OCI-M2 (cell line): Measurements from ENCODE around the gene RBM23.
A peak's percentile ranks its signal among the peaks of the same experiment; 100 is the strongest.
"Not testable (repeated sequence)": the region's sequence is repeated elsewhere in the genome, so short reads cannot be mapped to it uniquely, and the experiment has no call there.

ENCODE experiments used
- DNase-seq: peaks from one replicate; lab custom pipeline; 2025; ENCODE audit not compliant: unreplicated experiment; lab: John Stamatoyannopoulos, UW

The RBM23 gene

DNA sequence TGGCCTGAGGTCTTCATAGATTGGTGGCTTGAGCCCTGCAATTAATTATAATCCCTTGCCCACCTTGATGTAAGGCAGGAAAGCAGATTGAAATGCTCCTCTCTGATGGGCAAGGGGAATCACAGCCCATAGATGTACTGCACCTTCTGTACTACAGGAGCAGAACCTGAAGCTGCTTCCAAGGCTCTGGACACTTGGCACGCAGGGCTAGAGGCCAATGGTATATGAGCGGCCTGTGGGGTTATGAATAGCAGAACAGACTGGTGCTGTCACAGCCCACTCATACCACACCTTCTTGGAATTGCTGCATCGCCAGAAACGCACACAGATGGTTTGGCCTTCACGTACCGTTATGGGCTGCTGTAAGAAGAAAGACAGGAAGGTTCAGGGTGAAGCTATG, 1.7 kb upstream of the RBM23 start:
- no peak for DNase-seq

- DNase-seq, result no peak
Measured at GRCh38 chr14:22919601-22919921, 612 bp upstream of the RBM23 start.

- DNase-seq, result no peak
Measured at GRCh38 chr14:22915886-22916521, 2.9 kb downstream of the RBM23 start.

DNA sequence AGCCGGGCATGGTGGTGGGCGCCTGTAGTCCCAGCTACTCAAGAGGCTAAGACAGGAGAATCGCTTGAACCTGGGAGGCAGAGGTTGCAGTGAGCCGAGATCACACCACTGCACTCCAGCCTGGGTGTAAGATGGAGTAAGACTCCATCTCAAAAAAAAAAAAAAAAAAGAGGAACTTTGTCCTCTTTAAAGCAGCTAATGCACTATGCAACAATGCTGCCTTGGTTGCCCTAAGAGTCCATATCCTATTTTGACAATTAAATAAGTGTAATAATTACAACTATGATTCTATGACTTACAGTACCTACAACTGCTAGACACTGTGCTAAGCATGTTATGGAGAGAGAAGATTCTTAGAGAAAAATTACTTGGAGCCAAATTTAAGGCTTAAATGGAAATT, 4.1 kb downstream of the RBM23 start:
- not testable (repeated sequence) for DNase-seq

DNA sequence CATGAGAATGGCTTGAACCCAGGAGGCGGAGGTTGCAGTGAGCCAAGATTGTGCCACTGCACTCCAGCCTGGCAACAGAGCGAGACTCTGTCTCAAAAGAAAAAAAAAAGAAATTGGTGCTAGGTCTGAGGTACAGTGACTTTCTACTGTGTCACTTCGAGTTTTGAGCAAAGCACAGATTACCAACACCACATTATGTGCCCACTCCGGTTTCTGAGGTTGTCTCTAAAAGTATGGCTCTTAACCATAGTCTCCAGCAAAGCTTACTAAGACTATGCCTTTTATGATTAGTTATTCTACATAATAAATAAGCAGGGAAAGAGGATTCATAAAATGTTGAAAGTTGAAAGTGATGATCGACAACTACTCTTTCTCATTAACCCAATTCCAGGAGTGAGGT, 8.0 kb downstream of the RBM23 start:
- no peak for DNase-seq

DNA sequence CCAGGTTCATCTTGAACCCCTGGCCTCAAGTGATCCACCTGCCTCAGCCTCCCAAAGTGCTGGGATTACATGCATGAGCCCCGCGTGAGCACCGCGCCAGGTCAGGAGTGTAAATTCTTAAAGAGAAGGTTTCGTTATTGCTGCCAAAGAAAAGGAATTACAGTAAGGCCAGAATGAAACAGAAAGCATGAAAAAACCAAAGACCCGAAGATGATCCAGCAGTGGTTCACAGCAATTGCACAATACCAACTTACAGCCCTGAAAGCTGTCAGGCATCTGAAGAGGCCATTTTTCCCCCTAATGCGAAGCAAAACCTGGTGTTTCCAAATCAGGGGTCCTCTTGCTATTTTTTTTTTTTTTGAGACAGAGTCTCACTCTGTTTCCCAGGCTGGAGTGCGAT, 10.3 kb downstream of the RBM23 start:
- DNase-seq, result no peak

GRCh38 chr14:22907429-22907828, 11.5 kb downstream of the RBM23 start:
- no peak for DNase-seq

- no peak for DNase-seq
Measured at GRCh38 chr14:22906073-22906472, 12.9 kb downstream of the RBM23 start.

DNA sequence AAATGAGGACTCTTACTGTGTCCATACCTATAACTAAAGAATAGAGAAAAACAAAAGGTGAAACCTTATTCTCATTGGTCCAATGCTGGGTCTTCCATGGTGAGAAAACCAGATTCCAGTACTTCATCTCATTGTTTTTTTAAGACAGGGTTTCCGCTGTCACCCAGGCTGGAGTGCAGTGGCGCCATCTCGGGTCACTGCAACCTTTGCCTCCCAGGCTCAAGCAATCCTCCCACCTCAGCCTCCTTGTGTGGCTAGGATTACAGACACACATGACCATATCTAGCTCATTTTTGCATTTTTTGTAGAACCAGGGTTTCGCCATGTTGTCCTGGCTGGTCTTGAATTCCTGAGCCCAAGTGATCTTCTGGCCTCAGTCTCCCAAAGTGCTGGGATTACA, 13.3 kb downstream of the RBM23 start:
- no peak for DNase-seq

DNA sequence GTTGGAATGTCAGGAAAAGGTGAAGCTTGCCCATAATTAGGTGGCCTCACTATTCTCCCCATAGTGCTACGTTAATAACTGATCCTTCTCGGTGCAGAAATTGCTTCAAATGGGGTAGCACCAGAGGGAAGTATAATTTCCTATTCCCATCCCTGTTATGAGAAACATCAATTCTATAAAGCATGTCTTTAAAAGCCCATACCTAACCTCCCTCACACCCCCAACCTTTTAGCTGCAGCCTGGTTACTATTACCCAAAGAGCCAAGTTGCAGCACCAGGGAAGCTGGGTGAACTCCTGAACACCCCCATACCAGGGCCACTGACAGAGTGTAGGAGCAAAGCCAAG, 15.2 kb downstream of the RBM23 start:
- DNase-seq, result no peak

DNA sequence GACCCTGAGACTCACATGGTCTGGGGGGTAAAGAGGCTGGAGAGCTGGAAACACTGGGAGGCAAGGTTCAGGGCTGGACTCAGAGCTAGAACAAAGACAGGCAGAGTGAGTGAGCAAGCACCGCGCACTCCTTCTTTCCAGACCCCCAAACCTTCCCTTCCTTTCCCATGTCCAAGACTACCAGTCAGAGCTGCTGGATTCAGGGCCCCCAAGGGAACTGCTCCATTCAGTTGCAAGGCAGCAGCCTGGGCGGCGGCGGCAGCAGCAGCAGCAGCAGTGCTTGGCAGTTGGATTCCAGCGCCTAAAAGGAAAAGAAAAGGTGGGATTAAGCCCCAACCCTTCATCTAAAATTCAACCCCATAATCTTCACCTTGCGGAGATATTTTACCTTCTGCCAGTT, 17.1 kb downstream of the RBM23 start:
- DNase-seq, result no peak

DNA sequence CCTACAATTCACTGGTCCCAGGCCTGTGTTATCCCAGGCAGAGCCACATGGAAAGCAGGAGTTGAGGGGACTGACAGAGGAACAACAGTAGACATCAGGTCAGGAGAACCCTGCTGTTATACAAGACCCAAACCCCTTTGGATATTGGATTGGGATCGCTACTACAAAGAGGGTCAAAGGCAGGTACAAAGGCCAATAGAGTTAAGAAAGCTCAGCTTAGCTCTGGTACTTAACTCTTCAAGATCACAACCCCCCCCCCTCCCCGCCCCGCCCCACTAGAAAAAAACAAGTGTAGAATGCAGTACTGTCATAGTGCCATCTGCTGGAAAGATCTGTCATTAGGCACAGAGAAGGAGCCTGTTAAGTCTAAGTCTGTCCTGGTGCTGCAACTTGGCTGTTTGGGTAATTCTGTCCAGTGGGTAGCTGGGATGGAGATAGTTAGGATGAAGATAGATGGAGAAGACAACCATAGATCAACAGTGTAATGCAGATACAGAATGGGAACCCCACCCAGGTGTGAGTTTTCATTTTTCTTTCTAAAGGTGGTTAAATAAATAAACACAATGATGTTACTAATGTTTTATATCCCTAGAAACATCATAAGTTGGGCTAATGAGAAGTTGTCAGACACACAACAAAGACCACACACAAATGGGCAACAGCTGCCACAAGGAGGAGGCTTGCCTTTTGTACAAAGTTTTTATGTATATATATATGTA, 18.7 kb downstream of the RBM23 start:
- peak; percentile 33 for DNase-seq

GRCh38 chr14:22898302-22899090, 20.5 kb downstream of the RBM23 start:
- DNase-seq, result no peak

- DNase-seq, result peak; percentile 68
Measured at GRCh38 chr14:22897357-22897756, 21.6 kb downstream of the RBM23 start.

- DNase-seq, result no peak
Measured at GRCh38 chr14:22896760-22897159, 22.2 kb downstream of the RBM23 start.

- DNase-seq, result no peak
Measured at GRCh38 chr14:22896356-22896755, 22.6 kb downstream of the RBM23 start.

DNA sequence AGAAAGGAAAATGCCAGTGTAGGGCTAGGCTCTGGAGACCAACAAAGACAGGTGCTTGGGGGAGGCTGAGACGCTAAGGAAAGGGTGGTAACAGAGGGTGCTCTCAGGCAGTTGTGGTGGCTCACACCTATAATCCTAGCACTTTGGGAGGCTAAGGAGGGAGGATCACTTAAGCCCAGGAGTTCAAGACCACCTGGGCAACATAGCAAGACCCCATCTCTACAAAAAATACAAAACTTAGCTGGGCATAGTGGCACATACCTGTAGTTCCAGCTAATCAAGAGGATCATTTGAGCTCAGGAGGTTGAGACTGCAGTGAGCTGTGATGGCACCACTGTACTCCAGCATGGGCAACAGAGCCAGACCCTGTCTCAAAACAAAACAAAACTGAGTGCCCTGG, 23.5 kb downstream of the RBM23 start:
- DNase-seq, result no peak

DNA sequence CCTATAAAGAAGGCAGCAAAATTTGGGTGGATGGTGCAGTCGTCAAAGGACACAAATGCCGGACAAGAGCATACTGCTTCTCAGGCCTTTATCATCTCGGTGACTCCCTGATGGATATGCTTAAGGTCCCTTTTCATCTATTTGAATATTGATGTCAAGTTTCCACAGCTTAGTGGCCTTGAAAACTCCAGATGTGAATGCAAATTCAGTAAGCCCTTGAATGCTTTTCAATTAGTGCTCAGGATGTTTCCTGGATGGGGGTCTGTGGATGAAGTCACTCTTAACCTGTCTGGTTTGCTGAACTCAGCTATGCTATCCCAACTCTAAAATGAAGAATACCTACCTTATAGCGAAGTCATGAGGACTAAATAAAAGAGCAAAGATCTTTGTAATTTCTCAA, 25.2 kb downstream of the RBM23 start:
- DNase-seq, result no peak

GRCh38 chr14:22892488-22892887, 26.5 kb downstream of the RBM23 start:
- no peak for DNase-seq

GRCh38 chr14:22890416-22890815, 28.5 kb downstream of the RBM23 start:
- DNase-seq, result no peak

GRCh38 chr14:22888662-22889061, 30.3 kb downstream of the RBM23 start:
- DNase-seq, result no peak

DNA sequence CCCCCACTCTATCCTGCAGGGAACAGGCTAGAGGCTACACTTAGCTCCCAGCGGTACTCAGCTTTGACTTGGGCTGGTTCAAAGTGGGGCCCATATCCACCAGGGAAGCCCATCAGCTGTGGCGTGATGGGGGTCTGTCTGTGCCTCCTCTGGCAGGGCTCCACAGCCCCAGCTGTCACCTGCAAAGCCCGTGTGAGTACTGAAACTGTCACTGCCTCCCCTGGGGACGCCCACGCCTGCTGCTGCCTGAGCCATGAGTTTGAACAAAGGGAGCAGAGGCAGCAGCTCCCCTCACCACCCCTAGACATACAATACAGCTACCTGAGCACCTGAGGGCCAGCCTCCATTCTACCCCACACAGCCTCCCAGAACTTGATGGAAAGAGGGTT, 31.0 kb downstream of the RBM23 start:
- no peak for DNase-seq
